ENCODE results near the gene CYP27A1. TPM values are rescaled to one million over a fixed set of nuclear protein-coding genes. Genes with fewer than 3 reads are reported as not detected.

The CYP27A1 gene
- total RNA-seq, 1 donor from 2014 or later, result 7.9 TPM

- intact Hi-C loops (cut with micrococcal nuclease), result no loop called here
- DNase-seq, result no peak
- ATAC-seq, result no peak
Measured at GRCh38 chr2:218850796-218851195, 68.8 kb downstream of the CYP27A1 start.

- DNase-seq (no peak), ATAC-seq (no peak)
- intact Hi-C loops (cut with micrococcal nuclease), result no loop called here
Measured at GRCh38 chr2:218851286-218851685, 69.3 kb downstream of the CYP27A1 start.

- intact Hi-C loops (cut with micrococcal nuclease), result no loop called here
- DNase-seq, result peak; percentile 62
- ATAC-seq, result peak; percentile 63
Measured at GRCh38 chr2:218852911-218853667, 71.1 kb downstream of the CYP27A1 start.

GRCh38 chr2:218853766-218854165 is 71.8 kb downstream of the CYP27A1 start:
- DNase-seq, result no peak
- no peak for ATAC-seq
- intact Hi-C loops (cut with micrococcal nuclease), result no loop called here

GRCh38 chr2:218854860-218855259 is 72.9 kb downstream of the CYP27A1 start:
- DNase-seq (no peak), ATAC-seq (no peak)
- intact Hi-C loops (cut with micrococcal nuclease), result no loop called here

- no peak for DNase-seq
- no peak for ATAC-seq
- intact Hi-C loops (cut with micrococcal nuclease), result no loop called here
Measured at GRCh38 chr2:218855305-218856166, 73.6 kb downstream of the CYP27A1 start.

- intact Hi-C loops (cut with micrococcal nuclease), result no loop called here
- ATAC-seq, result no peak
- DNase-seq, result no peak
Measured at GRCh38 chr2:218856167-218856895, 74.4 kb downstream of the CYP27A1 start.

- ATAC-seq, result no peak
- intact Hi-C loops (cut with micrococcal nuclease), result no loop called here
- no peak for DNase-seq
Measured at GRCh38 chr2:218856896-218857243, 74.9 kb downstream of the CYP27A1 start.

GRCh38 chr2:218857371-218858137 is 75.6 kb downstream of the CYP27A1 start:
- DNase-seq (no peak), ATAC-seq (no peak)
- intact Hi-C loops (cut with micrococcal nuclease), result no loop called here

- DNase-seq (no peak), ATAC-seq (no peak)
- intact Hi-C loops (cut with micrococcal nuclease), result no loop called here
Measured at GRCh38 chr2:218858138-218858445, 76.1 kb downstream of the CYP27A1 start.

GRCh38 chr2:218858671-218859555 is 77.0 kb downstream of the CYP27A1 start:
- intact Hi-C loops (cut with micrococcal nuclease), result no loop called here
- DNase-seq, result no peak
- no peak for ATAC-seq

GRCh38 chr2:218859556-218859987 is 77.6 kb downstream of the CYP27A1 start, which contains the start of gene WNT6:
WNT6 (plus strand) TSS chr2:218859805; CDS start chr2:218860038, 233 bp downstream.
- DNase-seq (peak; percentile 41), ATAC-seq (peak; percentile 26)
- intact Hi-C loops (cut with micrococcal nuclease), result no loop called here

GRCh38 chr2:218859988-218860831 is 78.3 kb downstream of the CYP27A1 start:
- ATAC-seq (no peak), DNase-seq (peak; percentile 40)
- intact Hi-C loops (cut with micrococcal nuclease), result no loop called here

- intact Hi-C loops (cut with micrococcal nuclease), result no loop called here
- ATAC-seq (peak; percentile 86), DNase-seq (peak; percentile 71)
Measured at GRCh38 chr2:218860950-218861381, 79.0 kb downstream of the CYP27A1 start.

GRCh38 chr2:218861645-218862318 is 79.8 kb downstream of the CYP27A1 start:
- ATAC-seq, result no peak
- intact Hi-C loops (cut with micrococcal nuclease), result no loop called here
- no peak for DNase-seq

- DNase-seq, result no peak
- intact Hi-C loops (cut with micrococcal nuclease), result no loop called here
- no peak for ATAC-seq
Measured at GRCh38 chr2:218863021-218863520, 81.1 kb downstream of the CYP27A1 start.
